ENCODE measurements around the gene MFSD2B.
"Not testable (repeated sequence)": the region's sequence is repeated elsewhere in the genome, so short reads cannot be mapped to it uniquely, and the experiment has no call there.

Gene MFSD2B

GRCh38 chr2:24012521-24013188 lies 2.8 kb downstream of the MFSD2B start:
- TF ChIP-seq EZH2phosphoT487 (IDR thresholded peaks at IDR 0.05; ENCODE audit: low read depth): no peak
- TF ChIP-seq, protein P1, sequence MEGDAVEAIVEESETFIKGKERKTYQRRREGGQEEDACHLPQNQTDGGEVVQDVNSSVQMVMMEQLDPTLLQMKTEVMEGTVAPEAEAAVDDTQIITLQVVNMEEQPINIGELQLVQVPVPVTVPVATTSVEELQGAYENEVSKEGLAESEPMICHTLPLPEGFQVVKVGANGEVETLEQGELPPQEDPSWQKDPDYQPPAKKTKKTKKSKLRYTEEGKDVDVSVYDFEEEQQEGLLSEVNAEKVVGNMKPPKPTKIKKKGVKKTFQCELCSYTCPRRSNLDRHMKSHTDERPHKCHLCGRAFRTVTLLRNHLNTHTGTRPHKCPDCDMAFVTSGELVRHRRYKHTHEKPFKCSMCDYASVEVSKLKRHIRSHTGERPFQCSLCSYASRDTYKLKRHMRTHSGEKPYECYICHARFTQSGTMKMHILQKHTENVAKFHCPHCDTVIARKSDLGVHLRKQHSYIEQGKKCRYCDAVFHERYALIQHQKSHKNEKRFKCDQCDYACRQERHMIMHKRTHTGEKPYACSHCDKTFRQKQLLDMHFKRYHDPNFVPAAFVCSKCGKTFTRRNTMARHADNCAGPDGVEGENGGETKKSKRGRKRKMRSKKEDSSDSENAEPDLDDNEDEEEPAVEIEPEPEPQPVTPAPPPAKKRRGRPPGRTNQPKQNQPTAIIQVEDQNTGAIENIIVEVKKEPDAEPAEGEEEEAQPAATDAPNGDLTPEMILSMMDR (IDR thresholded peaks at IDR 0.05; ENCODE audit: low read depth, low read length): no peak
- no peak overlapping the region for H3K27ac ChIP-seq (ENCODE audit: low read length)
- H4K20me1 ChIP-seq (ENCODE audit: insufficient read depth, low read length): no peaks in the 10 kb centered on the region
- no peak overlapping the region for H3K4me2 ChIP-seq (ENCODE audit: low read length)
- H2AFZ ChIP-seq (ENCODE audit: low read depth, low read length): no peak overlapping the region
- no peaks in the 10 kb centered on the region for H3K27me3 ChIP-seq (ENCODE audit: low read depth, low read length)
- no peaks in the 10 kb centered on the region for H3K79me2 ChIP-seq (ENCODE audit: low read length)
- H3K4me1 ChIP-seq (ENCODE audit: low read length): no peaks in the 10 kb centered on the region
- H3K9me3 ChIP-seq (ENCODE audit: insufficient read depth, low read length): no peaks in the 10 kb centered on the region
- H3K4me3 ChIP-seq (ENCODE audit: low read length): no peak overlapping the region
- no peaks in the 10 kb centered on the region for H3K36me3 ChIP-seq (replicated peaks; ENCODE audit: low read depth, low read length)
- no peak overlapping the region for H3K9ac ChIP-seq (ENCODE audit: low read length)

GRCh38 chr2:24014902-24015301 lies 5.0 kb downstream of the MFSD2B start:
- H3K4me2 ChIP-seq (ENCODE audit: low read length); H3K27me3 ChIP-seq (ENCODE audit: low read depth, low read length); H3K9ac ChIP-seq (ENCODE audit: low read length); H3K27ac ChIP-seq (ENCODE audit: low read length); H3K4me3 ChIP-seq (ENCODE audit: low read length); H2AFZ ChIP-seq (ENCODE audit: low read depth, low read length); H3K79me2 ChIP-seq (ENCODE audit: low read length); H3K4me1 ChIP-seq (ENCODE audit: low read length); H3K9me3 ChIP-seq (ENCODE audit: insufficient read depth, low read length); H3K36me3 ChIP-seq (replicated peaks; ENCODE audit: low read depth, low read length); H4K20me1 ChIP-seq (ENCODE audit: insufficient read depth, low read length): not testable (repeated sequence)

- H4K20me1 ChIP-seq (ENCODE audit: insufficient read depth, low read length): no peaks in the 10 kb centered on the region
- H3K79me2 ChIP-seq (ENCODE audit: low read length): no peaks in the 10 kb centered on the region
- H3K27ac ChIP-seq (ENCODE audit: low read length): no peak overlapping the region
- no peak for TF ChIP-seq EZH2phosphoT487 (IDR thresholded peaks at IDR 0.05; ENCODE audit: low read depth)
- TF ChIP-seq, protein P1 (IDR thresholded peaks at IDR 0.05; ENCODE audit: low read depth, low read length): no peak
- no peaks in the 10 kb centered on the region for H3K27me3 ChIP-seq (ENCODE audit: low read depth, low read length)
- H3K36me3 ChIP-seq (replicated peaks; ENCODE audit: low read depth, low read length): no peaks in the 10 kb centered on the region
- no peak overlapping the region for H3K4me2 ChIP-seq (ENCODE audit: low read length)
- H3K9ac ChIP-seq (ENCODE audit: low read length): no peak overlapping the region
- H3K9me3 ChIP-seq (ENCODE audit: insufficient read depth, low read length): no peaks in the 10 kb centered on the region
- no peaks in the 10 kb centered on the region for H3K4me1 ChIP-seq (ENCODE audit: low read length)
- H3K4me3 ChIP-seq (ENCODE audit: low read length): no peak overlapping the region
- no peak overlapping the region for H2AFZ ChIP-seq (ENCODE audit: low read depth, low read length)
Measured at GRCh38 chr2:24015562-24016375, 5.9 kb downstream of the MFSD2B start.

DNA sequence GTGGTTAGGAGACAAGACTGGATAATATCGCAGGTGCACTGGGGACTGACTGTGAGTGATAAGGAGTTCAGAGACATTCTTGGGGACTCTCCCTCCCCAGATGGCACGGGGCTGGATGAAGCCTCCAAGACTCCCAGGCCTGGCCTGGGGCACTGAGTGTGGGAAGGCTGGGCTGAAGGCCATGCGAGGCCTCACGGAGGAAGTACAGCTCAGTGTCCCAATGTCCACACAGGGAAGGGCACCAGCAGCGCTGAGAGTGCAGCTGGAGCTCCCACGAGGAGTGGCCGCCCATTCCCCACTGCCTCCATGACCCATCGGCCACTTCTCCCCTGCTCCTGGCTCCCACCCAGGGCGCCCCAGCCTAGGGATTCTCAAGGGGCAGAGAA lies 6.5 kb downstream of the MFSD2B start:
- H4K20me1 ChIP-seq (ENCODE audit: insufficient read depth, low read length): no peaks in the 10 kb centered on the region
- no peaks in the 10 kb centered on the region for H3K36me3 ChIP-seq (replicated peaks; ENCODE audit: low read depth, low read length)
- H3K27ac ChIP-seq (ENCODE audit: low read length): no peak overlapping the region
- H2AFZ ChIP-seq (ENCODE audit: low read depth, low read length): no peak overlapping the region
- TF ChIP-seq, protein P1 (IDR thresholded peaks at IDR 0.05; ENCODE audit: low read depth, low read length): no peak
- TF ChIP-seq EZH2phosphoT487 (IDR thresholded peaks at IDR 0.05; ENCODE audit: low read depth): no peak
- no peak overlapping the region for H3K4me3 ChIP-seq (ENCODE audit: low read length)
- H3K9me3 ChIP-seq (ENCODE audit: insufficient read depth, low read length): no peaks in the 10 kb centered on the region
- no peaks in the 10 kb centered on the region for H3K27me3 ChIP-seq (ENCODE audit: low read depth, low read length)
- H3K4me2 ChIP-seq (ENCODE audit: low read length): no peak overlapping the region
- H3K79me2 ChIP-seq (ENCODE audit: low read length): no peaks in the 10 kb centered on the region
- no peaks in the 10 kb centered on the region for H3K4me1 ChIP-seq (ENCODE audit: low read length)
- no peak overlapping the region for H3K9ac ChIP-seq (ENCODE audit: low read length)

Measured in OCI-LY3 (cell line).